Kidney (tissue), 14 donors: Measurements from ENCODE around the gene GPC5. TPM values are rescaled to one million over a fixed set of nuclear protein-coding genes. Genes with fewer than 3 reads are reported as not detected.
"Not testable (repeated sequence)": the region's sequence is repeated elsewhere in the genome, so short reads cannot be mapped to it uniquely, and the experiment has no call there.

Source experiments
- DNase-seq, 5 donors: peaks; one replicate each; pipeline ENCODE4 v3.0.0-alpha.2; 2013 to 2020
- FAIRE-seq: peaks from 2 replicates; lab custom pipeline; 2012; peaks lifted over from hg19 to GRCh38; lab: Jason Lieb, UNC
- H3K27ac ChIP-seq, 2 donors: one replicate each; pipeline ENCODE4 v1.7.0; 2013; ENCODE audit warnings: low read depth in 2 of 2, low read length in 2 of 2, inconsistent platforms in 1 of 2
- H3K27me3 ChIP-seq: one replicate; pipeline ENCODE4 v1.7.1; 2013; ENCODE audit warnings: low read length, inconsistent platforms; ENCODE audit not compliant: control insufficient read depth, insufficient read depth
- H3K36me3 ChIP-seq, 3 donors: one replicate each; pipeline versions ENCODE4 v1.7.0 to v1.7.1; 2013; ENCODE audit warnings: low read length in 3 of 3, control low read depth in 1 of 3, inconsistent platforms in 1 of 3; ENCODE audit not compliant: insufficient read depth in 3 of 3, control insufficient read depth in 2 of 3
- H3K4me1 ChIP-seq, 3 donors: one replicate each; pipeline versions ENCODE4 v1.7.0 to v1.7.1; 2013; ENCODE audit warnings: low read length in 3 of 3, inconsistent platforms in 1 of 3, low read depth in 1 of 3; ENCODE audit not compliant: control insufficient read depth in 2 of 3, insufficient read depth in 2 of 3
- H3K4me3 ChIP-seq, 3 donors: one replicate each; pipeline versions ENCODE4 v1.7.0 to v1.8.1; 2013; ENCODE audit warnings: low read length in 3 of 3, control low read depth in 1 of 3, inconsistent platforms in 1 of 3
- H3K9ac ChIP-seq, 3 donors: one replicate each; pipeline versions ENCODE4 v1.7.0 to v1.7.1; 2013; ENCODE audit warnings: low read length in 3 of 3, control low read depth in 1 of 3, inconsistent platforms in 1 of 3
- H3K9me3 ChIP-seq, 3 donors: one replicate each; pipeline versions ENCODE4 v1.7.0 to v1.7.1; 2013; ENCODE audit warnings: low read length in 3 of 3, control low read depth in 1 of 3, inconsistent platforms in 1 of 3; ENCODE audit not compliant: control insufficient read depth in 2 of 3, insufficient read depth in 1 of 3
- CTCF ChIP-seq: IDR thresholded peaks from 3 replicates; pipeline ENCODE4 v1.5.1; 2012; ENCODE audit warnings: mild to moderate bottlenecking, moderate library complexity, borderline replicate concordance; ENCODE audit not compliant: insufficient read depth; ENCODE audit errors: extremely low read depth
- intact Hi-C: fragments of 100-400 bp; cut with DNase I; formaldehyde crosslinking; loops from one replicate; pipeline ENCODE4 v1.11.1; 2022
- polyA plus RNA-seq: library from polyadenylated mRNA; stranded (reverse); fragments of 350-450 nt; fragmentation: Illumina TruSeq; extraction: RNeasy Lipid Tissue Mini Kit (QIAGEN cat#74804); gene quantifications from one replicate; pipeline ENCODE4 v1.2.3, GENCODE V29; 2014; ENCODE audit warnings: low read depth, low replicate concordance; ENCODE audit not compliant: insufficient read depth
- total RNA-seq: library from RNA; stranded (reverse); fragmentation: NEBNext Ultra II Directional; extraction: Animal tissue kit (Norgen Biotek cat#: 25700); gene quantifications from one replicate; pipeline ENCODE4 v1.2.1, GENCODE V29; 2021
- donor health status: control.
- donor health status: control.
- donor health status: control.
- donor health status: control.
- donor health status: control.
- donor health status: DM: yes; HTN: yes; CAD: no.
- donor health status: Normal renal cell carcinoma (clear cell type).

GPC5 gene
- total and polyA plus RNA-seq, 2 donors from 2014 or later: 0.47 to 6.8 TPM

GRCh38 chr13:92535222-92536006, 1137.0 kb downstream of the GPC5 start:
- intact Hi-C loops: no loop called here
- no peaks in the 10 kb centered on the region for H3K4me1 ChIP-seq
- no peak for TF ChIP-seq CTCF
- no peaks in the 10 kb centered on the region for H3K27me3 ChIP-seq
- no peak overlapping the region for H3K27ac ChIP-seq
- DNase-seq (peak in 1 of 5 donors; percentile 39), FAIRE-seq (no peak)
- no peaks in the 10 kb centered on the region for H3K36me3 ChIP-seq
- no peaks in the 10 kb centered on the region for H3K9me3 ChIP-seq
- no peak overlapping the region for H3K4me3 ChIP-seq
- no peak overlapping the region for H3K9ac ChIP-seq

DNA sequence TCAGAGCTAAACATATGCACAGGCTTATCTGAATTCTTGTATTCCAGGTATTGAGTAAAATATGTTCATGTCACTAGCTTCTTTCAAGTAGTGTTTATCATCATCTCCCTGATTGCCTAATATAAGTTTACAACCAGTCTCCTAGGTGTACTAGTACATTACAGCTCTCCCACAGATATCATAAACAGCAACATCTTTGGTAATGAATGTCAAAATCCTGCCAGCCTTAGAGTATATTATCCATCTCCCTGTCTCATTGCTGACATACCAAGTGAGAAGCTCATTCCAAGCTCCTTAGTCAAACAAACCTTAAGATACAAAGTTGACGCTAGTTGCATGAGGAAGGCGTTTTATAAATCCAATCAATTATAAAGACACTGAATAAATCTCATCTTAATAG, 1139.0 kb downstream of the GPC5 start:
- Histone ChIP-seq H3K9ac (no peak overlapping the region), H3K4me3 (no peak overlapping the region), H3K9me3 (peaks cover 0 to 3% (median 0%) of the 10 kb centered on the region in 3 donors), H3K27me3 (no peaks in the 10 kb centered on the region), H3K27ac (no peak overlapping the region), H3K36me3 (no peaks in the 10 kb centered on the region), H3K4me1 (no peaks in the 10 kb centered on the region)
- intact Hi-C loops: no loop called here
- FAIRE-seq: no peak
- DNase-seq: no peak
- TF ChIP-seq CTCF: no peak

- TF ChIP-seq CTCF: no peak
- Histone ChIP-seq H3K9me3 (peaks cover 0 to 4% (median 0%) of the 10 kb centered on the region in 3 donors), H3K9ac (no peak overlapping the region), H3K4me3 (no peak overlapping the region), H3K27me3 (no peaks in the 10 kb centered on the region), H3K36me3 (no peaks in the 10 kb centered on the region), H3K4me1 (no peaks in the 10 kb centered on the region), H3K27ac (no peak overlapping the region)
- no peak for FAIRE-seq
- intact Hi-C loops: no loop called here
- DNase-seq: no peak
Observed at GRCh38 chr13:92538164-92538563, 1139.7 kb downstream of the GPC5 start.

DNA sequence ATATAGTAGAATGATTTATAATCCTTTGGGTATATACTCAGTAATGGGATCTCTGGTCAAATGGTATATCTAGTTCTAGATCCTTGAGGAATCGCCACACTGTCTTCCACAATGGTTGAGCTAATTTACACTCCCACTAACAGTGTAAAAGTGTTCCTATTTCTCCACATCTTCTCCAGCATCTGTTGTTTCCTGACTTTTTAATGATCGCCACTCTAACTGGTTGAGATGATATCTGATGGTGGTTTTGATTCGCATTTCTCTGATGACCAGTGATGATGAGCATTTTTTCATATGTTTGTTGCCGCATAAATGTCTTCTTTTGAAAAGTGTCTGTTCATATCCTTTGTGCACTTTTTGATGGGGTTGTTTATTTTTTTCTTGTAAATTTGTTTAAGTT, 1140.7 kb downstream of the GPC5 start:
- H3K4me1 ChIP-seq, H3K36me3 ChIP-seq, H3K9ac ChIP-seq, H3K27me3 ChIP-seq, H3K9me3 ChIP-seq, intact Hi-C loops, H3K27ac ChIP-seq, DNase-seq, FAIRE-seq, H3K4me3 ChIP-seq: not testable (repeated sequence)
